Right atrium auricular region (tissue), 2 donors: ENCODE data around the gene NCOR1. TPM values are rescaled to one million over a fixed set of nuclear protein-coding genes. Genes with fewer than 3 reads are reported as not detected.

Source experiments
- DNase-seq: peaks from one replicate; pipeline ENCODE4 v3.0.0-alpha.2; 2019; ENCODE audit warnings: low spot score
- H3K27ac ChIP-seq, 2 donors: fragments of 200-600 bp; sonication (generic); 1 replicate in 1 of 2; 2 replicates in 1 of 2; pipeline ENCODE4 v1.5.1; 2016 to 2019
- H3K27me3 ChIP-seq, 2 donors: fragments of 200-600 bp; sonication (generic); one replicate each; pipeline versions ENCODE4 v1.5.1 to v1.6.0; 2017 to 2019
- H3K36me3 ChIP-seq: fragments of 200-600 bp; sonication (generic); one replicate; pipeline ENCODE4 v1.5.1; 2016
- H3K4me1 ChIP-seq, 2 donors: fragments of 200-600 bp; sonication (generic); one replicate each; pipeline versions ENCODE4 v1.5.1 to v1.6.0; 2017 to 2019
- H3K4me3 ChIP-seq, 2 donors: fragments of 200-600 bp; sonication (generic); 1 replicate in 1 of 2; 2 replicates in 1 of 2; pipeline ENCODE4 v1.5.1; 2017 to 2019; ENCODE audit warnings: mild to moderate bottlenecking in 1 of 2, moderate library complexity in 1 of 2
- H3K9me3 ChIP-seq, 2 donors: fragments of 200-600 bp; sonication (generic); one replicate each; pipeline ENCODE4 v1.5.1; 2019
- total RNA-seq, 2 donors: library from RNA; depleted of rRNA; stranded (reverse); fragments of >200 nt; gene quantifications; one replicate each; pipeline ENCODE4 v1.1.0, GENCODE V29; 2016
- TF ChIP-seq, protein P1 (sequence below), 2 donors: fragments of 200-600 bp; sonication (generic); IDR thresholded peaks; one replicate each; pipeline ENCODE4 v1.5.1; 2019; ENCODE audit warnings: antibody characterized with exemption in 2 of 2

NCOR1 gene
- total RNA-seq, 2 donors from 2014 or later = 79.7 to 84.3 TPM

DNA sequence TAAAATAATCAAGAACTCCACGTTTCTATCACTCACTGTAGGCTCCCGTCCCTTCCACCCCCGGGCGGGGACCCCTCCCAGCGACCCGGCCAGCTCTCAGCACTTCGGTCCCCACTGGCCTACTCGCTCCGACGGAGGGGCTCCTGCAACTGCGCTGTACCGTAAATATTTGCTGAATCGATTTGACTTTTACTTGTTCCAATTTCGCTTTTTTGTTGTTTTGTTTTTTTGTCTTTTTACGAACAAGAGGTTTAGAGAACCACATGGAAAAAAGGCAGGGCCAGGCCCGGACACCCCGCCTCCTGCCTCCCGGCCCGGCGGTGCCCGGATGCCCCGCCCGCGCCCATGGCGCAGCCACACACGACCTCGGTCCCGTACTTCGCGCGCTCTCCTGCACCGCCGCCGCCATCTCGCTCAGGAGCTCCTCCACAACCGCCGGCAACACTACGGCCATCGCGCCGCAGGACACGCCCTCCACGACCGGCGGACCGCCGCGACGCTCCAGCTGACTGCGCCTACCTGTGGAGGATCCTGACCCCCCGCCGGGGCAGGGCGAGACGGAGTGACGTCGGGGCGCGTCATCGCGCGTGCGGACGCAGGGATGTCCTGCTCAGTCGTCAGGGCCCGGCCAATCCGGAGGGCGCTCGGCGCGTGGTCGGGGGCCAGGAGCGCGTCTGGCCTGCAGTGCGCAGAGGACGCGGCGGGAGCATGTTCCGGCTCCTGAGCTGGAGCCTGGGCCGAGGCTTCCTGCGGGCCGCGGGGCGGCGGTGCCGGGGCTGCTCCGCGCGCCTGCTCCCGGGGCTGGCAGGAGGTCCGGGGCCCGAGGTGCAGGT lies 216.0 kb downstream of the NCOR1 start, which contains the start of the genes TTC19 and ZSWIM7:
TTC19 (plus strand) TSS at position 684 of the 833 bp plus-strand sequence; CDS start at position 709, 25 bp downstream.
ZSWIM7 (minus strand) TSS at position 564 of the 833 bp plus-strand sequence; CDS start at position 454, 110 bp downstream.
- Histone ChIP-seq H3K36me3 (peaks cover 36% of the 10 kb centered on the region), H3K9me3 (no peaks in the 10 kb centered on the region), H3K4me3 (peak within 1 kb of the TSS; percentile 72 to 80), H3K4me1 (peaks cover 0 to 13% of the 10 kb centered on the region in 2 donors), H3K27ac (peak within 1 kb of the TSS; percentile 94 to 95), H3K27me3 (no peaks in the 10 kb centered on the region)
- TF ChIP-seq, protein P1, sequence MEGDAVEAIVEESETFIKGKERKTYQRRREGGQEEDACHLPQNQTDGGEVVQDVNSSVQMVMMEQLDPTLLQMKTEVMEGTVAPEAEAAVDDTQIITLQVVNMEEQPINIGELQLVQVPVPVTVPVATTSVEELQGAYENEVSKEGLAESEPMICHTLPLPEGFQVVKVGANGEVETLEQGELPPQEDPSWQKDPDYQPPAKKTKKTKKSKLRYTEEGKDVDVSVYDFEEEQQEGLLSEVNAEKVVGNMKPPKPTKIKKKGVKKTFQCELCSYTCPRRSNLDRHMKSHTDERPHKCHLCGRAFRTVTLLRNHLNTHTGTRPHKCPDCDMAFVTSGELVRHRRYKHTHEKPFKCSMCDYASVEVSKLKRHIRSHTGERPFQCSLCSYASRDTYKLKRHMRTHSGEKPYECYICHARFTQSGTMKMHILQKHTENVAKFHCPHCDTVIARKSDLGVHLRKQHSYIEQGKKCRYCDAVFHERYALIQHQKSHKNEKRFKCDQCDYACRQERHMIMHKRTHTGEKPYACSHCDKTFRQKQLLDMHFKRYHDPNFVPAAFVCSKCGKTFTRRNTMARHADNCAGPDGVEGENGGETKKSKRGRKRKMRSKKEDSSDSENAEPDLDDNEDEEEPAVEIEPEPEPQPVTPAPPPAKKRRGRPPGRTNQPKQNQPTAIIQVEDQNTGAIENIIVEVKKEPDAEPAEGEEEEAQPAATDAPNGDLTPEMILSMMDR (IDR thresholded peaks at IDR 0.05) = no peak
- DNase-seq = peak; percentile 97

DNA sequence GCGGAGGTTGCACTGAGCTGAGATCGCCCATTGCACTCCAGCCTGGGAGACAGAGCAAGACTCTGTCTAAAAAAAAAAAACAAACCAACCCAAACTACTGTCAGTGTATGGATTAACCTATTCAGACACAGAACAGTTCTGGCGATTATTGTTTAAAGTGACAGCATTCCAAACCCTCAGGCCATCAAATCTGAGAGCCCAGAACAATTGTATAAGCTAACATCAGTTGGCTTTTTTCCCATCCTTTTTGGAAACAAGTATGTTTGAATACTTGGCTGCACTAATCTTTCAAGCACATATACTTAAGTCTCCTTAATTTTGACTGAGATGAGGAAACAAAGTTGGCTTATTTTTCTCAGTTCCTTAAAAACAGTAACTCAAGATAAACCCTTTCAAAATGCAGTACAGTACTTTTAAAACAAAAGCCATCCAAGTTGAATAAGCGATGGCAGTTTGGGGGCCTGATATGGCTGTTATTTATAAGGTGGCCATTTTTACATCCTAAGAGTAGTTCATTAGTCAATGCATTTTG lies 217.2 kb downstream of the NCOR1 start:
- no peaks in the 10 kb centered on the region for H3K9me3 ChIP-seq
- H3K4me3 ChIP-seq = no peak overlapping the region
- H3K27ac ChIP-seq = no peak overlapping the region
- H3K27me3 ChIP-seq = no peaks in the 10 kb centered on the region
- DNase-seq = no peak
- TF ChIP-seq, protein P1 (IDR thresholded peaks at IDR 0.05) = no peak
- H3K4me1 ChIP-seq = peaks cover 0 to 13% of the 10 kb centered on the region in 2 donors
- peaks cover 23% of the 10 kb centered on the region for H3K36me3 ChIP-seq

DNA sequence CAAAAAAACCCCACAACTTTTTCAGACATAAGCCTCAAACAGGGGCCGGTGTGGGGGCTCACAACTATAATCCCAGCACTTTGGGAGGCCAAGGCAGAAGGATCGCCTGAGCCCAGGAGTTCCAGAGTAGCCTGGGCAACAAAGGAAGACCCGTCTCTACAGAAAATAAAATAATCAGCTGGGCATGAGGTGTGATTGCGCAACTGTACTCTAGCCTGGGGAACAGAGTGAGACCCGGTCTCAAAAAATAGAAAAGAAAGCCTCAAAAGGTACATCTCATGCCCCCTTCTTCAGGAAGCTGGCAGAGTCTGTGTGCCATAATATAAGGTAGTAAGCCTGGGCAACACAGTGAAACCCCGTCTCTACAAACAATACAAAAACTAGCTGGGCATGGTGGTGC lies 219.0 kb downstream of the NCOR1 start:
- TF ChIP-seq, protein P1 (IDR thresholded peaks at IDR 0.05) = no peak
- peaks cover 0 to 10% of the 10 kb centered on the region in 2 donors for H3K4me1 ChIP-seq
- no peak overlapping the region for H3K27ac ChIP-seq
- DNase-seq = no peak
- no peaks in the 10 kb centered on the region for H3K27me3 ChIP-seq
- H3K9me3 ChIP-seq = no peaks in the 10 kb centered on the region
- H3K4me3 ChIP-seq = no peak overlapping the region
- H3K36me3 ChIP-seq = peaks cover 15% of the 10 kb centered on the region

DNA sequence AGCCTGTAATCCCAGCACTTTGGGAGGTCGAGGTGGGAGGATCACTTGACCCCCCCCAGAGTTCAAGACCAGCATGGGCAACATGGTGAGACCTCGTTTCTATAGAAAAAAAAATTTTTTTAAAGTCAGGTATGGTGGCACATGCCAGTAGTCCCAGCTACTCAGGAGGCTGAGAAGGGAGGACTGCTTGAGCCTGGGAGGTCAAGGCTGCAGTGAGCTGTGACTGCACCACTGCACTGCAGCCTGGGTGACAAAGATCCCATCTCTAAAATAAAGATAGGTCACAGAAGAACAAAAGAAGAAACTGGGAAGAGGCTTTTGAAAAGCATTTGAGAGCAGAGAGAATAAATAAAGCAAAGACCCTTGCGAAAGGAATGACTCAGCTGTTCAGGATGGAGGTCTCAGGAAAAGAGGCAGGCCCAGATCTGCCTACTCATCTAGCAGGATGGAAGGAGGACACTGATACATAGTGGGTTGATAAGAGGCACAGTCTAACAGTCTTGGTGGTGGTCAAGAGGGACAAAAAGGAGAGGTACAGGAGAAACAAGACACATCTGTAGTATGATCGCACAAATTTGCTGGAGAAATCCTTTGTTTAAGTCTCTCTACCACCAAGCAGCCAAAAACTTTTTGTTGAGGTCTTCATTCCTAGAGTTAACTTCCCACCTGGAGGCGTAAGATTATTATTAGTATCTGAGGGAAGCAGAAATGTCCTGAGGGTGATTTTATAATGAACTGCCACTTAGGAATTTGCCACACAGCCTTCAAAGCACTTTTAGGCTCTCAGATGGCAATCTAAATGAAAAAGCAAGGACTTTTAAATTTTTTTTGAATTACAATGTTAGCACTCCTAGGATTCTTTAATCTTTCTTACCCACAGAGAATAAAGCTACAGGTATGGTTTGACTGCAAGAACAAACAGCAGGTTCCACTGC lies 233.4 kb downstream of the NCOR1 start:
- Histone ChIP-seq H3K9me3 (no peaks in the 10 kb centered on the region), H3K27me3 (no peaks in the 10 kb centered on the region), H3K4me3 (no peak overlapping the region), H3K4me1 (no peaks in the 10 kb centered on the region), H3K36me3 (peaks cover 46% of the 10 kb centered on the region), H3K27ac (no peak overlapping the region)
- DNase-seq = no peak
- TF ChIP-seq, protein P1 (IDR thresholded peaks at IDR 0.05) = no peak

DNA sequence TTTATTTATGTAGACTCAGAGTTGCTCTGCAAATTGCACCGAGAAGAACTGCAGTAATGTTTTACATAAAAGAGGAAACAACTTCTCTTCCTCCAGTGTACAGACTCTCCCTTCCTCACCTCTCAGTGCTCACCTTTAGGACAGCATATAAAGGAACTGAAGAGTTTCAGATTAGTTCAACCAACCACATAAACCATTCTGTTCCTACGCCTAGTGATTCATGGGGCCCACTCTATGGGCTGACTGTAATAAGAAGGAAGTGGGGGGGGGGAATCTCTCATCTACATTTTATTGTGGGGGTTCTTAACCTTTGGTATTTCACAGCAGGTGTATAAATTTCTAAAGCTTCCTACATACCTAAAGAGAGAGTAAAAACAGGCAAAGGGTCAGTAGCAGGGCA lies 234.1 kb downstream of the NCOR1 start:
- Histone ChIP-seq H3K27me3 (no peaks in the 10 kb centered on the region), H3K9me3 (no peaks in the 10 kb centered on the region), H3K36me3 (peaks cover 45% of the 10 kb centered on the region), H3K27ac (no peak overlapping the region), H3K4me3 (no peak overlapping the region), H3K4me1 (no peaks in the 10 kb centered on the region)
- TF ChIP-seq, protein P1 (IDR thresholded peaks at IDR 0.05) = no peak
- no peak for DNase-seq

Other genes with a start within 250 kb of the NCOR1 start
- 10 to 100 TPM; 14.5 to 20.9 TPM for gene ZSWIM7, start 215.8 kb downstream of the NCOR1 start, total RNA-seq
- gene TTC19, start 215.7 kb downstream of the NCOR1 start, total RNA-seq = 10 to 100 TPM; 39.1 to 47.1 TPM
- 10 to 100 TPM; 10.3 to 14.0 TPM for gene PIGL, start 1.7 kb upstream of the NCOR1 start, total RNA-seq
- gene CENPV, start 137.9 kb upstream of the NCOR1 start, total RNA-seq = 10 to 100 TPM; 15.8 to 16.9 TPM
- gene UBB, start 165.6 kb upstream of the NCOR1 start, total RNA-seq = 1,000 to 10,000 TPM in 1 of 2 donors, 100 to 1,000 TPM in 1; 862 to 1,091 TPM
- 10 to 100 TPM in 1 of 2 donors, 1 to 10 TPM in 1; 6.7 to 15.0 TPM for gene TRPV2, start 200.0 kb upstream of the NCOR1 start, total RNA-seq